Upper lobe of left lung (tissue), 6 donors: ENCODE measurements around the gene POGZ. TPM values are rescaled to one million over a fixed set of nuclear protein-coding genes. Genes with fewer than 3 reads are reported as not detected.

Source experiments
- ATAC-seq, 2 donors: fragments of 200-7000 bp; cut with Tn5 transposase; one replicate each; pipeline ENCODE4 v1.9.1; 2022; ENCODE audit warnings: mild to moderate bottlenecking in 2 of 2, moderate library complexity in 2 of 2; ENCODE audit not compliant: low FRiP score in 2 of 2
- DNase-seq, 2 donors: peaks; one replicate each; pipeline ENCODE4 v3.0.0-alpha.2; 2019 to 2020
- H3K27ac ChIP-seq, 4 donors: fragments of 200-600 bp; sonication (generic); one replicate each; pipeline ENCODE4 v1.5.1; 2016 to 2019
- H3K27me3 ChIP-seq, 4 donors: fragments of 200-600 bp; sonication (generic); one replicate each; pipeline ENCODE4 v1.5.1; 2017 to 2019
- H3K36me3 ChIP-seq, 4 donors: fragments of 200-600 bp; sonication (generic); one replicate each; pipeline ENCODE4 v1.5.1; 2016 to 2019
- H3K4me1 ChIP-seq, 4 donors: fragments of 200-600 bp; sonication (generic); one replicate each; pipeline ENCODE4 v1.5.1; 2018 to 2019
- H3K4me3 ChIP-seq, 4 donors: fragments of 200-600 bp; sonication (generic); one replicate each; pipeline ENCODE4 v1.5.1; 2017 to 2019; ENCODE audit warnings: mild to moderate bottlenecking in 2 of 4, moderate library complexity in 1 of 4
- H3K9me3 ChIP-seq, 4 donors: fragments of 200-600 bp; sonication (generic); one replicate each; pipeline ENCODE4 v1.5.1; 2018 to 2019
- EP300 ChIP-seq, 4 donors: sonication (generic); formaldehyde crosslinking; IDR thresholded peaks; one replicate each; pipeline ENCODE4 v1.5.1; 2017; ENCODE audit warnings: antibody characterized with exemption in 4 of 4, control low read depth in 2 of 4
- POLR2A ChIP-seq, 4 donors: fragments of 450-650 bp; IDR thresholded peaks; one replicate each; pipeline ENCODE4 v1.5.1; 2016 to 2017; ENCODE audit warnings: antibody characterized with exemption in 4 of 4, mild to moderate bottlenecking in 2 of 4
- POLR2AphosphoS5 ChIP-seq, 2 donors: sonication (generic); formaldehyde crosslinking; IDR thresholded peaks; one replicate each; pipeline ENCODE4 v1.5.1; 2017; ENCODE audit warnings: antibody characterized with exemption in 2 of 2
- WGBS, 2 donors: methylation state at CpG; one replicate each; pipeline ENCODE4 v1.1.5; 2017 to 2018; 5-methylcytosine and 5-hydroxymethylcytosine counted together
- total RNA-seq, 6 donors: library from RNA; depleted of rRNA in 4 of 6; stranded (reverse); fragments of >200 nt in 4 of 6; gene quantifications; one replicate each; pipeline versions ENCODE4 v1.1.0 to v1.2.1, GENCODE V29; 2016 to 2021
- TF ChIP-seq, protein P1 (sequence below), 6 experiments: fragments of 450-650 bp in 4 of 6; fragments of 200-600 bp in 2 of 6; sonication (generic) in 2 of 6; IDR thresholded peaks; one replicate each; pipeline ENCODE4 v1.5.1; 2016 to 2019; ENCODE audit warnings: antibody characterized with exemption in 6 of 6
- donor health status: DM: no; HTN: no; CAD: no; lungs with moderate emphysema.
- donor health status: DM: no; HTN: yes; CAD: no; lungs with severe emphysema.

Gene POGZ
- total RNA-seq, 6 donors from 2014 or later = 34.2 to 148 (median 67.9) TPM

DNA sequence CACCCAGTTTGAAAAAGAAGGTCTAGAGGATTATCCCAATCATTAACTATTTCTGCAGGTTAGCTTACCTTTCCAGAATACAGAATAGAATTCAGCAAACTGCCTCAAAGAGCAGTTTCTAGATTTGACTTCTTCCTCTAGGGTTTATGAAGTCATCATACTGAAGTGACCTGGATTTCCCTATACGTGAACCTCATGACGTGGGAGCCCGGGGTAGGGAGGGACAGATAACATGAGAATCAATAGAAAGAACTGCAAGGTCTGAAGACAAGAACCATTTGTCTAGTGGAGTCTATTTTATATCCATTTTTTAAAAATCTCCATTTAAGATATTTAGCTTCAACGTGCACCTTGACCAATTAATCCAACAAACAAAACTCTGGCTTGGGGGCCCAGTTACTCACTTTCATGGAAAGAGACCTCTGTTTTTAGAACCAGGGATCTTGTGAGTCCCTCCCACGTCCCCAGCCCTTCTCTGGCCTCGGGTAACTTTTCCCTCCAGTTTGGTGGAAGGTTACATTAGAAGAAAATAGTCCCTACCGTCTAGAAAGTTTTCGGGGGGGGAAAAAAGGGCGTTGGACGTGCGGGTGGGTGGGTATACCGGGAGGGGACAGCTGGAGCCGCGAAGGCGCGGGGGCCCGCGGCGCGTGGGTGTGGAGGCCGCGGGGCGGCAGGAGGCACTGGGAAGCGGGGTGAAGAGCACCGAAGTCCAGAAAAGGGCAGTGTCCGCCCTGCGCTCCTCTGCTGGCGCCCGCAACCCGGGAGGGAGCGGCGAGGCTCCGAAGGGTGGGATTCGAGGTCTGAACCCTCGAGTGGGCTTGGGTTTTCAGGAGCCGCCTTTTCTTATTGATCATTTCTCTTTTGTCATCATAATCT is 13.8 kb upstream of the POGZ start:
- Histone ChIP-seq H3K4me1 (peaks cover 0 to 10% (median 4%) of the 10 kb centered on the region in 4 donors), H3K27ac (peak overlapping the region; percentile 74 to 87 (median 80)), H3K27me3 (no peaks in the 10 kb centered on the region), H3K9me3 (no peaks in the 10 kb centered on the region), H3K4me3 (peak overlapping the region; percentile 8 to 69 (median 56)), H3K36me3 (no peaks in the 10 kb centered on the region)
- WGBS, 2 donors = 6 to 10% methylated on average over 36 of the region's 36 CpGs
- peak in 1 of 2 donors; percentile 93 for ATAC-seq
- no peak for TF ChIP-seq EP300 (IDR thresholded peaks at IDR 0.05)
- peak in 2 of 4 donors; percentile 23 to 26 for TF ChIP-seq POLR2A (IDR thresholded peaks at IDR 0.05)
- TF ChIP-seq, protein P1, sequence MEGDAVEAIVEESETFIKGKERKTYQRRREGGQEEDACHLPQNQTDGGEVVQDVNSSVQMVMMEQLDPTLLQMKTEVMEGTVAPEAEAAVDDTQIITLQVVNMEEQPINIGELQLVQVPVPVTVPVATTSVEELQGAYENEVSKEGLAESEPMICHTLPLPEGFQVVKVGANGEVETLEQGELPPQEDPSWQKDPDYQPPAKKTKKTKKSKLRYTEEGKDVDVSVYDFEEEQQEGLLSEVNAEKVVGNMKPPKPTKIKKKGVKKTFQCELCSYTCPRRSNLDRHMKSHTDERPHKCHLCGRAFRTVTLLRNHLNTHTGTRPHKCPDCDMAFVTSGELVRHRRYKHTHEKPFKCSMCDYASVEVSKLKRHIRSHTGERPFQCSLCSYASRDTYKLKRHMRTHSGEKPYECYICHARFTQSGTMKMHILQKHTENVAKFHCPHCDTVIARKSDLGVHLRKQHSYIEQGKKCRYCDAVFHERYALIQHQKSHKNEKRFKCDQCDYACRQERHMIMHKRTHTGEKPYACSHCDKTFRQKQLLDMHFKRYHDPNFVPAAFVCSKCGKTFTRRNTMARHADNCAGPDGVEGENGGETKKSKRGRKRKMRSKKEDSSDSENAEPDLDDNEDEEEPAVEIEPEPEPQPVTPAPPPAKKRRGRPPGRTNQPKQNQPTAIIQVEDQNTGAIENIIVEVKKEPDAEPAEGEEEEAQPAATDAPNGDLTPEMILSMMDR (IDR thresholded peaks at IDR 0.05) = no peak
- TF ChIP-seq POLR2AphosphoS5 (IDR thresholded peaks at IDR 0.05) = peak in 1 of 2 donors; percentile 18
- peak in 1 of 2 donors; percentile 90 for DNase-seq

GRCh38 chr1:151465026-151465425 is 5.7 kb upstream of the POGZ start:
- no peak for ATAC-seq
- 38 to 66% methylated on average over 1 of the region's 1 CpG for WGBS, 2 donors

GRCh38 chr1:151461694-151462093 is 2.4 kb upstream of the POGZ start:
- 62 to 71% methylated on average over 5 of the region's 5 CpGs for WGBS, 2 donors
- H3K9me3 ChIP-seq = no peaks in the 10 kb centered on the region
- H3K27ac ChIP-seq = no peak overlapping the region
- H3K4me3 ChIP-seq = no peak overlapping the region
- H3K4me1 ChIP-seq = peaks cover 9 to 16% (median 16%) of the 10 kb centered on the region in 4 donors
- H3K36me3 ChIP-seq = no peaks in the 10 kb centered on the region
- TF ChIP-seq POLR2AphosphoS5 (IDR thresholded peaks at IDR 0.05) (no peak), EP300 (IDR thresholded peaks at IDR 0.05) (no peak), POLR2A (IDR thresholded peaks at IDR 0.05) (no peak)
- TF ChIP-seq, protein P1 (IDR thresholded peaks at IDR 0.05) = no peak
- no peak for DNase-seq
- ATAC-seq = no peak
- no peaks in the 10 kb centered on the region for H3K27me3 ChIP-seq

More at GRCh38 chr1:151465026-151465425, 5.7 kb upstream of the POGZ start:
- H3K27ac ChIP-seq = no peak overlapping the region
- TF ChIP-seq POLR2A (IDR thresholded peaks at IDR 0.05) (no peak), EP300 (IDR thresholded peaks at IDR 0.05) (no peak), POLR2AphosphoS5 (IDR thresholded peaks at IDR 0.05) (no peak)
- TF ChIP-seq, protein P1 (IDR thresholded peaks at IDR 0.05) = no peak
- H3K27me3 ChIP-seq = no peaks in the 10 kb centered on the region
- H3K4me3 ChIP-seq = no peak overlapping the region
- peaks cover 0 to 1% (median 0%) of the 10 kb centered on the region in 4 donors for H3K4me1 ChIP-seq
- no peaks in the 10 kb centered on the region for H3K9me3 ChIP-seq
- no peaks in the 10 kb centered on the region for H3K36me3 ChIP-seq
- DNase-seq = no peak

DNA sequence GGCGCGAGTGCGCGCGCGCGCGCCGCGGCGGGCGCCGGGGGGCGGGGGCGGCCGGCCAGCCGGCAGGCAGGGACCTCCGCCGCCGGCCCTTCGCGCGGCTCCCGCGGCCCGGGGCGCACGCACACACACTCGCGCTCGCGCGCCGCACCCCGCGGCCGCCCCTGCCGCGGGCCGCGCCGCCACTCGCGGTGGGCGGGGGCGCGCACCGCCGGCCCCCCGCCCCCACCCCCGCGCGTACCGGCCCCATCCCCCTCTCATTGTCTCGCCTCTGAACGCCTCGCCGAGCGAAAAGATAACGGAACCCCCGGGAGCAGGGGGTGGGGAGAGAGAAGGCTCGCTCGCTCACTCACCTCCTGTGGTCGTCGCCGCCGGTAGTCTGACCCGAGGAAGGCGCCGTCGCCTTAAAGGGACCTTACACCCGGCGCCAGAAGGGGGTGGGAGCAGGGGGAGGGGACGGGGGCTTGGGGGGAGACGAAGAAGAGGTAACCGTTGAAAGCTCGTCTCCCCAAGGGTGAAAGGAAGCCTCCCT is 428 bp downstream of the POGZ start:
- 0 to 1% methylated on average over 7 to 19 of the region's 77 CpGs for WGBS, 2 donors

More for the DNA sequence above, 428 bp downstream of the POGZ start:
- ATAC-seq (peak; percentile 67 to 75), DNase-seq (peak; percentile 67 to 87)
- no peaks in the 10 kb centered on the region for H3K27me3 ChIP-seq
- peak overlapping the region; percentile 71 to 90 (median 78) for H3K4me3 ChIP-seq
- H3K36me3 ChIP-seq = no peaks in the 10 kb centered on the region
- no peaks in the 10 kb centered on the region for H3K9me3 ChIP-seq
- H3K27ac ChIP-seq = peak overlapping the region; percentile 99
- TF ChIP-seq POLR2A (IDR thresholded peaks at IDR 0.05) (no peak), POLR2AphosphoS5 (IDR thresholded peaks at IDR 0.05) (no peak), EP300 (IDR thresholded peaks at IDR 0.05) (no peak)
- TF ChIP-seq, protein P1 (IDR thresholded peaks at IDR 0.05) = no peak
- peaks cover 9 to 38% (median 26%) of the 10 kb centered on the region in 4 donors for H3K4me1 ChIP-seq
